Endometrial microvascular endothelial cells (primary cell): ENCODE measurements around the gene TAC3. TPM values are rescaled to one million over a fixed set of nuclear protein-coding genes. Genes with fewer than 3 reads are reported as not detected.

Experiments used
- in situ Hi-C: cut with HindIII; loops from 2 replicates; pipeline ENCODE4 v1.10.0; 2017; ENCODE audit warnings: low sequenced_read_pairs, low pct_unique_long_range_greater_than_20kb; ENCODE audit errors: inconsistent ontology term
- total RNA-seq: library from RNA; depleted of rRNA; stranded (reverse); fragments of >200 nt; gene quantifications from one replicate; pipeline ENCODE4 v1.2.3, GENCODE V29; 2015; ENCODE audit errors: inconsistent ontology term

Gene TAC3
- total RNA-seq, 1 donor from 2014 or later: not detected

GRCh38 chr12:57008178-57008577, 8.2 kb downstream of the TAC3 start:
- in situ Hi-C loops: no loop called here

- in situ Hi-C loops: no loop called here
These were observed 9.4 kb downstream of the TAC3 start for GRCh38 chr12:57006809-57007475.

- in situ Hi-C loops: no loop called here
These were observed 10.1 kb downstream of the TAC3 start, which contains the start of gene ZBTB39 for GRCh38 chr12:57005980-57006808. Gene ZBTB39, minus strand, starts transcription at chr12:57006546. Its CDS starts 1,629 bp downstream, at chr12:57004917.

GRCh38 chr12:57004651-57005050, 11.7 kb downstream of the TAC3 start:
- in situ Hi-C loops: no loop called here

DNA sequence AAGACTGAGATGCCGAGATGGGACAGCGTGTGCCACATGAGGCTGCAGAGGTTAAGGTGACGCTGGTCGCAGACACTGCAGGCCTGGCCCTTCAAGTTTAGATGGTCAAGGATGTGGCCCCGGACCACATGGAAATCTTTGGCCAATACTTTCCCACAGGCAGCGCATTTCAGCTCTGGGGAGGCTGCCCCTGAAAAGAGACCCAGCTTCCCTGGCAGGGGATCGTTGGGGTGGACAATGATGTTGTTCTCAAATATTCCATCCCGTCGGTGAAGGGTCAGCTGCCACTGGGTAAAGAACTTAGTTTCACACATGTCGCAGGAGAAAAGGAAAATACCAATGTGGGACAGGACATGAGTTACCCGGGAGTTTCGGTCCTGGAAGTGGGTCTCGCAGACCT, 12.9 kb downstream of the TAC3 start:
- in situ Hi-C loops: no loop called here

- in situ Hi-C loops: no loop called here
These were observed 14.9 kb downstream of the TAC3 start for GRCh38 chr12:57001448-57001906.

GRCh38 chr12:57000393-57000792, 15.9 kb downstream of the TAC3 start:
- in situ Hi-C loops: no loop called here

DNA sequence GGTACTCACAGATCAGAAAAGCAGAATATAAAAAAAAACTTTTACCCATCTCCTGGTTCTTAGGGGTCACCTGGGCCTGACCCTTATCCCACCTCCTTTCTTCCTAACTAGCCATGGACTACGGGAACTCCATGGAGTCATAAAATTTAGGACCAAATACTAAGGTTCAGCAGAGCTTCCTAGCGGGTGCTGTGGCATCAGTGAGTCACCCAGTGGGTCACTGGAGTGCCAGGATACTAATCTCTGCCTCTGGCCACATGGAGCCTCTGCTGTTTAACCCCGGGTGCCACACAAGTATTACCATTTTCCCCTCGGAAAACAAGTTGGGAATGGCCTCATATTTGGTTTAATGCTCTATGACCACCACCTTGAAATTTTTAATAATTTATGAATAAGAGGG, 16.9 kb downstream of the TAC3 start:
- in situ Hi-C loops: no loop called here

DNA sequence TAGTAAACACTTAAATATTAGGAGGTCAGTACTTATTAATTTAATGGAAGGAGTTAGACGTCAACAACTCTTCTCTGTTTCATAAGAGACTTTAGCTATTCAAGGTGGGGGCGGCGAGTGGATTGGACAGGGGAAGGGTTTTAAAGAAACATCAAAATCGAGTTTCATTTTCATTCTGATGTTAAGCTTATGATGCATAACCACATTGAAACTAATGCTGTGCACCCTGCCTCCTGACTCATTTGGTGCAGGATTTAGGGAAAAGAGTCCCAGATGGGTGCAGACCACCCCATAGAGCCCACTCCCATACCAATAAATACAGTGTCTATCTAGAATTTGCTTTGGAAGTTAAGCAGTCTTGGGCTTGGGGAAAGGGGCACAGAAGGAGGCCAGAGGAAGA, 17.3 kb downstream of the TAC3 start:
- in situ Hi-C loops: no loop called here

- in situ Hi-C loops: no loop called here
These were observed 18.0 kb downstream of the TAC3 start for GRCh38 chr12:56998316-56998715.

DNA sequence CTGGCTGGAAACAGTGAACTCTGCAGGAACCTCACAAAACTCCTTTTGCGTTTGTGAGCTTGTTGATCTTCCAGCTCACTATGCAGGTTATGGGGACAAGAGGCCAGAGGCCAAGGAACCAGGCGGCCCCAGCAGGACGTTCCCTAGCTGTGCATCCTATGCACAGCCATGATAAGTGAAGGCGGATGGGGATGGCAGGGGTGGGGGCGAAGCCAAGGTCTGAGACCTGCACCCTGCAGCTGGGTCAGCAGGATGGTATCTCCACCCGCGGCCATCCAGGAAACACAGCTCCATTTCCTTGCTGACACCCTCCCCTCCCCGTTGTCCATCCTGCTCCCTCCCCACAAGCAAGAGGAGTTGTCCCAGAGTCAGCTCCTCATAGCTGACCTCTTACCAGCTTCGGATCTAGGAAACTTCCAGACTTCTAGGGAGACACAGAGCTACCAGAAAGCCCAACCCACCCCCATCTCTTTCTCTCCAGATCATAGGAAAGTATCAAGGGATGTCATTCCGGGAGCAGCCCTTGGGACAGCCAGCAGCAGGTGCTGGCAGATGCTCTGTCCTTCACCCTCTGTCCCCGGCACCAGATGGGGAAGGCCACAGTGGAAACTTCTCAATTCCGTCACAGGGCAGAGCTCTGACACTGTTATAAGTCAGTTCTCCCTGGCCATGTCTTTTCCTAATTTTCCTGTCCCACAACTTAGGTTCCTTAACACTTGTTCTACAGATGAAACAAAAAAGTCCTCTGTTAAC, 19.4 kb downstream of the TAC3 start:
- in situ Hi-C loops: no loop called here

DNA sequence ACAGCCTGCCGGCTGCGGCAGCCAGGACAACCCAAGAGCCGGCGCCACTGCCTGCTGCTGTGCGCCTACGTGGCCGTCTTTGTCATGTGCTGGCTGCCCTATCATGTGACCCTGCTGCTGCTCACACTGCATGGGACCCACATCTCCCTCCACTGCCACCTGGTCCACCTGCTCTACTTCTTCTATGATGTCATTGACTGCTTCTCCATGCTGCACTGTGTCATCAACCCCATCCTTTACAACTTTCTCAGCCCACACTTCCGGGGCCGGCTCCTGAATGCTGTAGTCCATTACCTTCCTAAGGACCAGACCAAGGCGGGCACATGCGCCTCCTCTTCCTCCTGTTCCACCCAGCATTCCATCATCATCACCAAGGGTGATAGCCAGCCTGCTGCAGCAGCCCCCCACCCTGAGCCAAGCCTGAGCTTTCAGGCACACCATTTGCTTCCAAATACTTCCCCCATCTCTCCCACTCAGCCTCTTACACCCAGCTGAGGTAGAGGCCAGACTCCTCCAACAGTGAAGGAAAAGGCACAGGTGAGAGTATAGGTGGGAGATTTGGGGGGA, 20.3 kb downstream of the TAC3 start:
- in situ Hi-C loops: no loop called here

DNA sequence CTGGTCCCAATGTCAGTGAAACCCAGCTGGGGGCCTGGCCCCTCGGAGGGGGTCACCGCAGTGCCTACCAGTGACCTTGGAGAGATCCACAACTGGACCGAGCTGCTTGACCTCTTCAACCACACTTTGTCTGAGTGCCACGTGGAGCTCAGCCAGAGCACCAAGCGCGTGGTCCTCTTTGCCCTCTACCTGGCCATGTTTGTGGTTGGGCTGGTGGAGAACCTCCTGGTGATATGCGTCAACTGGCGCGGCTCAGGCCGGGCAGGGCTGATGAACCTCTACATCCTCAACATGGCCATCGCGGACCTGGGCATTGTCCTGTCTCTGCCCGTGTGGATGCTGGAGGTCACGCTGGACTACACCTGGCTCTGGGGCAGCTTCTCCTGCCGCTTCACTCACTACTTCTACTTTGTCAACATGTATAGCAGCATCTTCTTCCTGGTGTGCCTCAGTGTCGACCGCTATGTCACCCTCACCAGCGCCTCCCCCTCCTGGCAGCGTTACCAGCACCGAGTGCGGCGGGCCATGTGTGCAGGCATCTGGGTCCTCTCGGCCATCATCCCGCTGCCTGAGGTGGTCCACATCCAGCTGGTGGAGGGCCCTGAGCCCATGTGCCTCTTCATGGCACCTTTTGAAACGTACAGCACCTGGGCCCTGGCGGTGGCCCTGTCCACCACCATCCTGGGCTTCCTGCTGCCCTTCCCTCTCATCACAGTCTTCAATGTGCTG, 21.0 kb downstream of the TAC3 start:
- in situ Hi-C loops: no loop called here

DNA sequence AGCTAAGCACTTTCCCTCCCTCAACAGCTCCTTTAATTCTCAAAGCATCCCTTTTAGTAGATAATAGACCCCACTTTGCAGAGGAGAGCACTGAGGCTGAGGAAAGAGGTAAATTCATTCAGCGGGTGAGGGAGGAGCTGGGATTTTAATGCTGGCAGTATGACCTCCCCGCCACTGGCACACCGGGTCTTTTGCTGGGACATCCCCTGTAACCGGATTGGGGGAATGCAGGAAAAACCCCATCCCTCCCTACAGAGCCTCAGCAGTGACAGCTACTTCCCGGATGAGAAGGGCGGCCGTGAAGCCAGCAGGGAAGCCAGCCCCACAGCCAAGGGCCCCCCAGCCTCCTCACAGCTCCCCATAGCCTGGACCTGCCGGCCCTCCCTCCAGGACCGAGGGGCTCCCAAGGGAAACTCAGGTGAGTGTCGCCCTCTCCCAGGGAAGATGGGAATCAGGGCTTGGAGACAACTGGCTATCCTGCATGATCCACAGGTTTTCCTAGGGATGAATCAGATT, 22.0 kb downstream of the TAC3 start:
- in situ Hi-C loops: no loop called here

DNA sequence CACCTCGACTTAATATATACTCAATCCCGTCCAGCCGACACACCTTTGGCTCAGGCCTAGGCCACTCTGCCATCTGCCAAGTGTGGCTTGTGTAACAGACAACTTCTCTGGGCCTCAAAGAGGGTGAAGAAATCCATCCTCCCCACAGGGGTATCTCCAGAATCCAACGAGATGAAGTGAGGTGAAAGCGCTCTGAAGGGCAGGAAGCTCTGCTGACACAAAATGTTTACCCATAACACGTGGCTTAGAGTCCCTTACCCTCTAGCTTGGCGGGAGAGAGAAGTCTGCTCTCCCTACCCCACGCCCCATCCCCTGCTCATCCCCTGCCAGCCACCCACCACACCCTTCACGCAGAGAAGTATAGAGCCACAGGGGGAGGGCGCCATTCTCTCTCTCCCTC, 23.0 kb downstream of the TAC3 start:
- in situ Hi-C loops: no loop called here

DNA sequence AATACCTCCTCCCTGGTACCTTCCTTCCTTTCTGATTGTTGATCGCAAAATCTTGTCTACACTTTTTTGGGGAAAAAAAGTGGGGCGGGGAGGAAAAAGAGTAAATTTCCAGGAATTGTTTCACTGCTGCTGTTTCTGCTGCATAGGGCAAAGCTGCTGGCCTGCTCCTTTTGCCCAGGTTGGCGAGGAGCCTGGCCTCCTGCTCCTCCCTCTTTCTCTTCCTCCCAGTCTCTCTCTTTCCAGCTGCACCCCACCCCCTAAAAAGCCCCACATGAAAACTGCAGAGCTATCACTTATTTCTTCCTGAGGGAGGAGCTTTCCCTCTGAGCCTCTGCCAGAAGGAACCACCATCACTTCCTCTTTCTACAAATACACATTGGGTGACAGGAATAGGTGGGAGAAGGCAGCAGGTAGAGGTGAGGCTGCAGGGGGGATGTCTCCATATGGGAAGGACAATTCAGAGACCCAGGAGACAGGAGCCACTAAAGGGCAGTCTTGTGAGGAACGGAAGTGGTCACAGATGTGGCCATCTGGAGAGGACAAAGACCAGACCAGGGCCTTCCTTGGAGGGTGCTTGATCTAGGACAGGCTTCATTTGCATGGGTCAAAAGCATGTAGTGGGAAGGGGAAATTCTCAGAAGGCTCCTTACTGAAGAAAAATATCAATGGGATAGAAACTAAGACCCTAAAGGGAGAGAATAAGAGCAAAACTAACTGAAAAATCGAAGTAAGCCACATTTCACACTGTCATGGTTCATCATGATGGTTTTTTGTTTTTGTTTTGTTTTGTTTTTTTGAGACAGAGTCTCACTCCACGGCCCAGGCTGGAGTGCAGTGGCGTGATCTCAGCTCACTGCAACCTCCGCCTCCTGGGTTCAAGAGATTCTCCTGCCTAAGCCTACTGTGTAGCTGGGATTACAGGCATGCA, 24.7 kb downstream of the TAC3 start:
- in situ Hi-C loops: no loop called here

- in situ Hi-C loops: no loop called here
These were observed 25.5 kb downstream of the TAC3 start for GRCh38 chr12:56990648-56991318.
